DMS53 (cell line): ENCODE results near the gene XYLT1.

Experiments
- DNase-seq: peaks from one replicate; lab custom pipeline; 2025; lab: John Stamatoyannopoulos, UW

Gene XYLT1

DNA sequence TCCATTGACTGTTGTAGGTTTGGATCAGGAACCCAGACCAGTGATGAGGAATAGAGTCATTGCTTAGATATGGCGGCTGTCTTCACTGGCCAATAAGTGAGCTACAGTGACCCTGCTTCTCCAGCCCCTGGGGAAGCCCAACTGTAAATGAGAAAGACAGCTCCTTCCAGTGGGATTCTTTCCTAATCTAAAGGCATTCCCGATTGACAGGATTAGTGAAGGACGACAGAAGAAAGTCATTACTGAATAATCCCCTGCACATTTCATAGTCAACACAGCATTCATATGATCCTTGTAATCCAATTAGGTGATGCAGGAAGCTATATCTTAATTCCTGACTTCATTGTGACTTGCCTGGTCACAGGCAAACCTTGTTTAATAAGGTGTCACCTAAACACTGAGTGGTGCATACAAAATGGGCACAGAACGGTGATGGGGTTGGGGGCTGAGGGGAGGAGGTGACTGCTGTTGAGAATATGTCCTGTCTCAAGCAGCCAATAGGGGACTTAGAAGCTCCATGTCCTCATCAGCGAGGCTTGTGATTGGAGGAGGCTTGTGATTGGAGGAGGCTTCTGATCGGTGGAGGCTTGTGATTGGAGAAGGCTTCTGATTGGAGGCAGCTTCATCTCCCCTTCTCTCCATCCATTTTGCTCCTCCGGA lies 242.6 kb downstream of the XYLT1 start:
- DNase-seq, result no peak

DNA sequence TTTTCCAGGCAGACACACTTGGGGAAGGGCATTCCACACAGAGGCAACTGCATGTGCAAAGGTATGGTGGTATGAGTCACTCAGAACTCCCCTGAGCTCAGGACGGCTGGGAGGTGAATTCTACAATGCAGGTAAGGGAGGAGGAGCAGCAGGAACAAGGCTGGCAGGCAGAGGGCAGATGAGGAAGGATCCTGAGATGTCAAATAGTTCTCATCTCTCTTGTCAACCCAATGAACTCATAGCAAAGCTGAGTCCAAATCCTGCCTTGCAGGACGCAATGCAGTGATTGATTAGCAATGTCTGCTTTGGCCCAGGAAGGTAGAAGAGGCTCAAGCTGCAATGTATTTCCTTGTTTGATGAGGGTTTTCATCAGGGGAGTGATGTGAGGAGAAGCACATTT lies 243.5 kb downstream of the XYLT1 start:
- DNase-seq, result no peak

DNA sequence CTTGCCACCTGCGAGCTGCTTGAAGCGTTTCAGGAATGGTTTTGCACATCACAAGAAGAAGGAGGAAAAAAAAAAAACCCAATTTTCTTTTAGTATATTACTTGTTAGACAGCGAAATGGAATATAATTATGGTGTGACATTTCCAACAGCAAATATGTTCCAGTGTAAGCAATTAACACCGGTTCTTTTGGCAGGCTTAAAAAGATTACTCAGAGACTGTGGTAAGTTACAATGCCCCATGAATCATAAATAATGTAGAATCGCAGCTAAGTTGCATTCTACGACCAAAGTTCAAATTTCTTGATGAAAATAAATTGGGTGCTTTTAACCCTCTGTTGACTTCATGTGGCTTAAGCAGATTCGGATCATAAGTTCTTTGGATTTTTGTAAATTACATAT lies 245.2 kb downstream of the XYLT1 start:
- no peak for DNase-seq

DNA sequence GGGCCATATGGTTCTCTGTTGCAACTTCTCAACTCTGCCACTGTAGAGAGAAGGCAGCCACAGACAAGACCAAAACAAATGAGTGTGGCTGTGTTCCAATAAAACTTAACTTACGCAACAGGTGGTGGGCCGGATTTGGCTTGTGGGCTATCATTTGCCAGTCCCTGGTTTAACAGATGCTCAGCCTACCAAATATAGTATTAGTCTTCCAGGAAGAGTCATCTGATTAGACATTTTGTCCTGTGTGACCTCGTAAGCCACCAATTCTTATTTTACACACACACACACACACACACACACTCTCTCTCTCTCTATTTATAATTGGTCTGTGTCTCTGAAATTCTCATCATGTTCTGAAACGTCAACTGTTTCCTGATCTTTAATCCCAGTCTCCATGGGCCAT lies 245.9 kb downstream of the XYLT1 start:
- DNase-seq, result no peak

DNA sequence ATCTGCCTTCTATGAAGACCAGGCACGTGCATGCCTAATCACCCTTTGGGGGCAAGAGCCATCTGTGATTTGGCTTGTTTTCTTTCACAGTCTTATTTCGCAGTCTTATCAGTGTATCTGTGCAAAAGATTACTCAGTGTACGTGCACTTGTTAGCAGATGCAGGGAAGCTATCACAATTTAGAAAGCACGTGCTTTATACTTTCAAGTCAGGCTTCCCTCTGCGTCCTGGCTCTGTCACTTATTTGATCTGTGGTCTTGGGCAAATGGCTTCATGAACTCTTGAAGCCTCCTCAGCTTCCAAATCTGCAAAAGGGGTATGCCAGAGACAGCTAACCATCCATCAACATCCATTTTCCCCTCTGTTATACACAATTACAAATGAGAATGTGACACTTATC lies 246.4 kb downstream of the XYLT1 start:
- DNase-seq, result no peak

DNA sequence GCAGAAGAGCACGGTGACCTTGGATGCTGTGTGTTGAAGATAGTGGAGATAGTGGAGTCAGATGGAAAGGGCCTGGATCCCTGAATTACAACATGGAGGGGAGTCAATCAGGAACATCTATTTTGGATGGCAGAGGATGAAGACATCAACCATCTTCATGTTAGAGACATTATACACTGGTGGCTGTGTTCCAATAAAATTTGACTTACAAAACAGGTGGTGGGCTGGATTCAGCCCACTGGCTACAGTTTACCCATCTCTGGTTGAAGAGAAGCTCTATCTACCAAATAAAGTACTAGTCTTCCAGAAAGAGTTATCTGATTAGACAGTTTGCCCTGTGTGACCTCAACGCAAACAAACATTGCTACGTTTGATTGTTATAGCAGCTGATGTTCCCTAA lies 247.2 kb downstream of the XYLT1 start:
- no peak for DNase-seq

DNA sequence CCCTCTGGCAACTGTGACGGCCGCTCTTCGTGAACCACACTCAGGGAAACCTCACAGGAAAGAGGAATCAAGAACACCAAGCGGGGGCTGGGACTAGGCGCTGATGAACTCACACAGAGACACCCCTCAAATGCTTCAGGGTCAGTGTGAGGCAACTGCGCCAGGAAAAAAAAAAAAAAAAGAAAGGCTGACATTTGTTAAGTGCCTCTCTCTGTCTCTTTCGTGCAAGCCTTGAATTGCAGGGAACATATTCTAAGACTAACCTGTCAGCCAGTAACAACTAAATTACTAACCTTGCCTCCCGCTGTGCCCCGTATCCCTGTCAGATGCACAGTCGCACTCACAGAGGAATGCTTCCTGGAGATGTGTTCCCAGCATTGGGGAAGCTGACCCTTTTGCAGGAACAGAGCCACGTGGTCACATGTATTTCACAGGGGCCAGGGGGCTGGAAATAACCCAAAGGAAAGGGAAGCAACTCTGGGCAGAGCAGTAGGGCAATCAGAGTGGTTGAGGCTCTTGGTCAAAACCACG lies 247.8 kb downstream of the XYLT1 start:
- no peak for DNase-seq

DNA sequence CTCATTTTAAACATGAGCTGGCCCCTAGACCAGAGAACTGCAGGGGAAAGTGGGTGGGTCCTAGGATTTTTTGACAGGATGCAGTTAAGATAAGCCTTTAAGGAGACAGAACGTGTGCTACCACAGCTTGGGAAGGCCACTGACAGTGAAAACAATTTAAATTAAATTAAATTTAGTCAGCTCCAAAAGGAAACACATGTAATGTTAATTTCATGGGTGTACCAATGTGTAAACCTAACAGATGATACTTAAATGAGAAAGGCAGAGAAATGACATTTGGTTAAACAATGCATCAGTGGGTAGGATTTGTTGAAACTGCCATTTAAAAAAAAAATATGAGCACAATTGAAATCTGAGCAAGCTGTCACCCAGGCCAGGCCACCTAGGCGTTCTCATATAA lies 250.8 kb downstream of the XYLT1 start:
- no peak for DNase-seq

DNA sequence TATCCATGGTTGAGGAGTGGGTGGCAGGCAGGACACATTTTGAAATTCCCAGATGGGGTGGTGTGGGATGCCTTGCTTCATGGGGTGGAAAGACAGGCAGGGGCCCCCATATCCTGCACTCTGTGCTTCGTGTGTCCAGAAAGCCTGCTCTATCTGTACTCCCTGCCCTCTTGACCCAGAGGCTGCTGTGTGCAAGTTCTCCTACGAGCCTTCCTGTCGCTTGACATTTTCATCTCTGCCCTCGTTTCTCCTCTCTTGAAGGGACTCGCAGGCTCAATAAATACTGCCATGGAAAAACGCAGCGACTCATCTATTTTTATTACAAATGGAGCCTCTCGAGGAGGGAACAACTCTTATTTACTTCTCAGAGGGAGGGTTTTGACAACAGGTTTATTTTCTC lies 254.8 kb downstream of the XYLT1 start:
- no peak for DNase-seq

DNA sequence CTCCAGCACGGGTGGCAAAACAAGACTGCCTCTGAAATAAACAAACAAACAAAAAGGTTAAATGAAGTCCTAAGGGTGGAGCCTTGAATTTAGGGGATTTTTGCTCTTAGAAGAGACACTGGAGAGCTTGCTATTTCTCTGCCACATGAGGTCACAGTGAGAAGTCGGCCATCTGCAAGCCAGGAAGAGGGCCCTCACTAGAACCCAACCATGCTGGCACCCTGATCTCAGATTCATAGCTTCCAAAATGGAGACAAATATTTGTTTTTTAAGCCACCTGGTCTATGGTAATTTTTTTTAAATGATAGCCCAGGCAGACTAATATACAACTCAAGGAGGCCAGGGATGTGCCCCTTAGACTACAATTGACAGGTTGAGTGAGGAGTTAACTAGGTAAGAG lies 255.5 kb downstream of the XYLT1 start:
- no peak for DNase-seq

DNA sequence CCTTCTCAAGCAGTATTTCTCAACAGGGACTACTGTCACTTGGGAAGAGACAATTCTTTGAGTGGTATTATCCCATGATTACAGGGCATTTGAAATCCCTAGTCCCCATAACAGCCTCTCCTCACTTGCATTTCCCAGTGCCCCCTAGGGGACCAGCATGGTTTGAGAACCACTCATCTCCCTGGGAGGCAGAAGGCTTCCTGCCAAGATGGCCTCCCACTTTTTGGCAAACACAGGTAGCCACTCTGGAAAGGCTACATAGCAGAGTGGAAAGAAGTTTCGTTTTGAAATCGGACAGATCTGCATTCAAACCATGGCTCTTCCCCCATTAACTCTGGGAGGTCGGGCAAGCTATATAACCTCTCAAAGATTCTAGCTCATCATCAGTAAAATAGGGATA lies 256.8 kb downstream of the XYLT1 start:
- no peak for DNase-seq

DNA sequence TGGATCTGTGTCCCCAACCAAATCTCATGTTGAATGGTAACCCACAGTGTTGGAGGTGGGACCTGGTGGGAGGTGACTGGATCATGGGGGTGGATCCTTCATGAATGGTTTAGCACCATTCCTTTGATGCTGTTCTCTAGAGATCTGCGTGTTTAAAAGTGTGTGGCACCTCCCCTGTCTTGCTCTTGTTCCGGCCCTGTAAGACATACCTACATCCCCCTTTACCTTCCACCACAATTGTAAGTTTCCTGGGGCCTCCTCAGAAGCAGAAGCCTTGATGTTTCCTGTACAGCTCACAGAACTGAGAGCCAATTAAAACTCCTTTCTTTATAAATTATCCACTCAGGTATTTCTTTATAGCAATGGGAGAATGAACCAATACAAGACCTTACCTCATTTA lies 257.7 kb downstream of the XYLT1 start:
- DNase-seq, result no peak

DNA sequence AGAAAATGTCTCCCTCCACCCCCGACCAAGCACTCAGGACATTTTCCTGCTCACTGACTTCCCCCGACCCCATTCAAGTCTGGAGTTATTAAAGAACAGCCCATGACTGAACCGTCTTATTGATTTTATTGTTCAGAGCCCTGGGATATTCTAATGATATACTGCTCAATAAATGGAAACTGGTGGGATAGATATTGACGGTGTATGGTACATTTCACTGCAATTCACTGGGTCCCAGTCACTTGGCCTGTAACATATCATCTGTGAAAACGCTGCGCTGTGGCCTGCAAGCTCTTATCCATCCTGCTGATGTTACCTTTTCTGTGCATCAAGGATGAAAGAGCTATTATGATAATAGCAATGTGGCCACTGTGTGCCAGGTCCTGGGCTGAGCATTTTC lies 258.2 kb downstream of the XYLT1 start:
- DNase-seq, result no peak

DNA sequence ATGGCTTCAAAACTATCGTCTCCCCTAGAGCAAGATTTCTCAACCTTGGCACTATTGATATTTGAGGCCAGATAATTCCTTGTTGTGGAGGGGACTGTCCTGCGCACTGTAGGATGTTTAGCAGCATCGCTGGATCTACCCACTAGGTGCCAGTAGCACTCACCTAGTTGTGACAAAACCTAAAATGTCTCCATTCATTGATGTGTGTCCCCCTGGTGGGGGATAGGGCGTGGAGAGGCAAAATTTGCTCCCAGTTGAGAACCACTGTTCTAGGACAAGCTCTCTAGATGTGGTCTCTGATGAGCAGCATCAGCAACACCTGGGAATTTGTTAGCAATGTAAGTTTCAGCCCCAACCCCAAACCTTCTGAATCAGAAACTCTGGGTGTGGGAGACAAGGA lies 259.0 kb downstream of the XYLT1 start:
- DNase-seq, result no peak

DNA sequence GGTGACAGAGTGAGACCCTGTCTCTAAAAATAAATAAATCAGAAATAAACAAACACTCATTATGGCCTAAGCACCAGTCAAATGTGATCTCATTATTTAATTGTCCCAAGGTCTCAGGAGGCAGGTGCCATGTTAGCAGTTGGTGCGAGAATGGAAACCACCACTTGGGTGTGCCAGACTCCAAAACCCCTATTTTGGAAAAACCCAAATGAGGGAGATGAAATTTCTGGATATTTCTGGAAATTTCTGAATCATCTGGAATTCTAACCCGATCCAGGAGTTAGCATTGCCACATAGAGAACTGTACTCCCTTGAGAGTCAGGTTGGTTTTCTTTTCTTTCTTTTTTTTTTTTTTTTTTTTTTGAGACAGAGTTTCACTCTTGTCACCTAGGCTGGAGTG lies 264.0 kb downstream of the XYLT1 start:
- DNase-seq, result no peak

DNA sequence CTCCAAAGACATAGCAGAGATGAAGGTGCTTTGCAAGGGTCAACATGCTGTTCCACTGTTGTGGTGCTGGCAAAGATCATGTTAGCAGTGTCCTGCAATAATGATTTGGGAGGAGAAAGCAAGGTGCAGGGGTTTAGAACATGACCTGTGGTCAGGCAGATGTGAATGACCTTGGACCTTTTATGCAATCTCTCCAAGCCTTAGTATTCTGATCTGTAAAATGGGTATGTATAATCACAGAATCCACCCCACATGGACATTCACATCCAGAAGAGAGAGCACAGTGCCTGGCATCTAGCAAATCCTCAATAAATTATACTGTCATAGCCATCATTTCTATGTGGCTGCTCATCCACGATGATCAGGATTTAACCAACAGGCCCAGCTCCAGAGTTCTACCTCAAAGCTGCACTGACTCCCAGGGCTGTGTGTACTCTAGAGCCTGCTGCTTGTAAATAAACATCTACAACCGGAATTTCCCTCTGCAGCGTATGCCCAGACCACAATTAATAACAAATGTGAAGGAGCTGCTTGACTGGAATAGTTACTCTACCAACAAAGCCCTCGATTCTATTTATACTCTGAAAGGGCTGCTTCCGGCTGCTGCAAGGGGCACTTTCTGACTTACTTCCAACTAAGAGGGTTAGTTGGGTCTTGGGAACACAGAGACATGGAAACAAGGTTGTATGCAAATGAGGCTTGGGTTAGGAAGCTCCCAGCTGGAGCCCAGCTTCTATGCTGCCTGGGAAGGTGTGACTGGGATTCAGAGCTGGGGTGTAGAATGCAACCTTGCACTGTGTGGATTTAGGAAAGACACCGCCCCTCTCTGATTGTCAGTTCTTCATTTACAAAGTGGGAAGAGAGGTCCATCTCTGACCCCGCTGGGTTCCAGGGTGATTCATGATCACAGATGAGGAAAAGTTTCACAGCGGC lies 265.2 kb downstream of the XYLT1 start:
- peak; percentile 25 for DNase-seq

DNA sequence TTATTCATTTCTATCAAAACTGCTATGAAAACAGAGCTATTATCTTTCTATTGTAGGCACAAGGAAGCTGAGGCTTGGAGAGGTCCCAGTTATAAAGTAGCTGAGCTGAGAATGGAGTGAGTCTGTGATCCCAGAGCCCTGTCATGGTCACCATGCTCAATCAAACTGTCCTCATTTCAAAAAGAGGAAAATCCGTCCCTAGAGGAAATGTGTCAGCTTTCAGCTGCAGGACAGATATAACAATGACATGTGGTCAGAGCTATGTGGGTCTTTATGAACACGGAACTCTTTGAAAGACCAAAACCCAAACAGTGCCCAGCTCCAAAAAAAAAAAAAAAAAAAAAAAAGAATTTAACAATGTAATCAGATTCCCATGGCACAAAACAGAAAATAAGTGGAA lies 266.1 kb downstream of the XYLT1 start:
- no peak for DNase-seq

DNA sequence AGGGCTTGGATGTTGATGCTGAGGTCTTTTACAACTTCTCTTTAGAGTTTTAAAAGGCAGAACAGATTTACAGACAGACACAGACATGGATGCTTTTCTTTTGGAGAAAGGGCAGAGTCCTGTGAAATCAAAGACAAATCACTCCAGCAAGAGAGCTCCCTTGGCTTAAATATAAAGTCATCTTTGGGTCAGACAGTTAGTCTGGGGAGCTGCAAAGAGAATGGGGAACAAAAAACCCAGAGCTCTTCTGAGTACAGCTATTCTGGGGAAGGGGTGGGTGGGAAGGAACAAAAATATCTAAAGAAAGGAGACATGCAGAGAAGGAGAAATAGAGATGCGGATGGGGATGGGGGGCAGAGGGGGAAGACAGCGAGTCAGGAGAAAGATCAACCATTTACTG lies 266.6 kb downstream of the XYLT1 start:
- DNase-seq, result no peak

DNA sequence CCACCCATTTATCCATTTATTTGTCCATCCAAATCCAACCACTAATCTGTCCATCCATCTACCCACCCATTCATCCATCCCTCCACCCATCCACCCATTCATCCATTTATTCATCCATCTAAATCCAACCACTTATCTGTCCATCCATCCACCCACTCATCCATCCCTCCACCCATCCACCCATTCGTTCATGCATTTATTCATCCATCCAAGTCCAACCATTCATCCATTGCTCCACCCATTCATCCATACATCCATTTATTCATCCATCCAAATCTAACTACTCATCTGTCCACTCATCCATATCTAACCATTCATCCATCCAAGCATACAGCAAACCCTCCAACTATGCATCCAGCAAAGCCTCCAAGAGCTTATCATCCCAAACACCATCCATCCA lies 267.3 kb downstream of the XYLT1 start:
- DNase-seq, result no peak

DNA sequence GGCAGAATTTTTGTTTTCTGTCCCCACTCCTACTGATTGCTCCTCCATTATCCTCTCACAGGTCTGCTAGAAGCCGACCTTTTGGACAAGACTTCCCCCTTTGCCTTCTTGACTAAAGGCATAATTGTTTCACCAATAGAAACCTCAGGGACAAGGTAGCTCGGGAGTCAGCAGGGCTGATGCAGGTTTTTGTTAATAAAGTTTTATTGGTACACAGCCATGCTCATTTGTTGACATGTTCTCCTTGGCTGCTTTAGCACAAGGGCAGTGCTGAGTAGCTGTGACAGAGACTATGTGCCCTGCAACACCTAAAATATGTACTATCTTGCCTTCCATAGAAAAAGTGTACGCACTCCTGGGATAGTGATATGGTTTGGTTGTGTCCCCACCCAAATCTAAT lies 271.6 kb downstream of the XYLT1 start:
- DNase-seq, result no peak

DNA sequence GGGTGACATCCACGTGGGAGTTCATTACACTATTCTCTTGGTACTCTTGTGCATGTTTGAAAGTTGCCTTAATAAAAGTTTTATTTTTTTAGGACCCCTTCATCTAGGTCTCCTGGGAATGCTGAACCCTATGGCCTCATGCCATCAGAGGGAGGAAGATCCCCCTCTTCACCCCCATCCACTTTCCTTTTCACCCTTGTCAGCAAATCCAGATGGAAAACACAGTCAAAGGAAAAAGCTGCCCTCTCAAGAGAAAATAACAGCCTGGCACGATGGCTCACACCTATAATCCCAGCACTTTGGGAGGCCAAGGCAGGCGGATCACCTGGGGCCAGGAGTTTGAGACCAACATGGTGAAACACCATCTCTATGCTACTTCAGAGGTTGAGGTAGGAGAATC lies 274.2 kb downstream of the XYLT1 start:
- no peak for DNase-seq

DNA sequence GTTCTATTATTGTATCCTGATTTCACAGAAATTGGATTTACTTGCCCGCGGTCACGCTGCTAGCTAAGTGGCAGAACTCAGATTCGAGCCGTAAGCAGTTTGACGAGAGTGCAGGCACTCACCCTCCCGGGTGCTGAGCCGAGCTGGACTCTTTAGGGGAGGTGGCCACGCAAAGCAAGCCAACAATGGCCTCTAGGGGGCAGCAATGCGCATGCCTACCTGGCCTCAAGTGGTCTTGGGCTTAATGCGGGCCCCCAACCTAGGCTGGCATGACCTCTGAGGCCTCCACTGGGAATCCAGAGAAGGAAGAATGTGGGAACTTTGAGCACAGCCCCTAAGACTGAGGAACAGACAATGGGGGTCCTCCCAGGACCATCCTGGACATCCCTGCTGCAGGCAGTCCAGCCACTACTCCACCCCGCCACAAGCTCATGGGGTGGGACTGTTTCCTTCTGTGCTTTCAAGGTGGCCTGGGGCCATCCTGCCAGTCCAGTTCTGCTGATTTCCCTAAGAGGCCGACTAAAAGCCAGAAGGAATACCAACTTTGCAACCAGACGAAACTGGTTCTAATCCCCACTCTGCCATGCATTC lies 276.5 kb downstream of the XYLT1 start:
- peak; percentile 20 for DNase-seq

DNA sequence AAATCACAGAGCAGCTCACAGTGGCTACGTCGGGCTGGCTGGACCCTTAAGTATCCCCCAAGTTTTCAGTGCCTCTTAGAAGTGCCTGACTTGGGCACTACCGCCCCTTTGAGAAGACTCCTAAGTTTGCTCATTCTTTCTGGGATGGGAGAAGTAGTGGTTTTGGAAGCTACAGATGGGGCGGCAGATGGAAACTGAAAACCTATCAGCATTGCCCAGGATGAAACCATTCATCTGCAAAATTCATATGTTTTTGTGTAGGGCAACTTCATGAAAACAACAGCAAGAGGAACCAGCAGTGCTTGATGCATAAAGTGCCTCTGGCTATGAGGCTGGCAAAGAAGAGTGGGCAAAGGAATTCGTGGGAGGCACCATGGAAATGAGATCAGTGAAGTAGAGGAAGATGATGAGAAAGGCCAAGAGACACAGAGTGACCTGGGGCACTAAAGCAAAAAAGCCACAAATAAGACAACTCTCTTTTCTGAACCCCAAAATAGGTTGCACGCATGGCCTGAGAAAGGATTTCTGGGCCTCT lies 277.1 kb downstream of the XYLT1 start:
- no peak for DNase-seq
